Chondrocyte (in vitro differentiated cells): ENCODE measurements around the gene GSG1L. TPM values are rescaled to one million over a fixed set of nuclear protein-coding genes. Genes with fewer than 3 reads are reported as not detected.

Experiments used
- DNase-seq: peaks from one replicate; pipeline ENCODE4 v3.0.0; 2021; ENCODE audit warnings: mixed read lengths, low spot score
- H3K27ac Mint-ChIP-seq: one replicate; pipeline ENCODE4 v1.8.0; 2021; ENCODE audit warnings: mild to moderate bottlenecking, moderate library complexity, mixed read lengths; ENCODE audit not compliant: unreplicated experiment
- H3K27me3 Mint-ChIP-seq: 2 replicates; pipeline ENCODE4 v1.8.0; 2021; ENCODE audit warnings: low read depth, mixed read lengths
- H3K36me3 Mint-ChIP-seq: 2 replicates; pipeline ENCODE4 v1.8.0; 2021; ENCODE audit warnings: low read depth, mixed read lengths
- H3K4me1 Mint-ChIP-seq: 2 replicates; pipeline ENCODE4 v1.8.0; 2021; ENCODE audit warnings: low read depth, mild to moderate bottlenecking, mixed read lengths
- H3K4me3 Mint-ChIP-seq: one replicate; pipeline ENCODE4 v1.8.0; 2021; ENCODE audit warnings: mild to moderate bottlenecking, moderate library complexity, mixed read lengths; ENCODE audit not compliant: unreplicated experiment
- H3K9me3 Mint-ChIP-seq: 2 replicates; pipeline ENCODE4 v1.8.0; 2021; ENCODE audit warnings: low read depth, mixed read lengths
- CTCF ChIP-seq: fragments of 200-600 bp; sonication (generic); IDR thresholded peaks from 2 replicates; pipeline ENCODE4 v1.5.0; 2021; ENCODE audit warnings: antibody characterized with exemption, mild to moderate bottlenecking, moderate library complexity
- total RNA-seq: library from RNA; stranded (reverse); gene quantifications from 3 replicates; pipeline ENCODE4 v1.2.1, GENCODE V29; 2021

Gene GSG1L
- total RNA-seq, 1 donor from 2014 or later: not detected

- Mint-ChIP-seq H3K9me3 (peaks cover 8% of the 10 kb centered on the region), H3K27me3 (peaks cover 38% of the 10 kb centered on the region), H3K27ac (no peak overlapping the region), H3K4me1 (no peaks in the 10 kb centered on the region), H3K36me3 (no peaks in the 10 kb centered on the region), H3K4me3 (no peak overlapping the region)
- no peak for TF ChIP-seq CTCF
- DNase-seq: no peak
Measured at GRCh38 chr16:27973678-27974077, 89.8 kb downstream of the GSG1L start.

- Mint-ChIP-seq H3K27ac (no peak overlapping the region), H3K27me3 (peaks cover 35% of the 10 kb centered on the region)
- no peak for DNase-seq
Measured at GRCh38 chr16:27972500-27972899, 91.0 kb downstream of the GSG1L start.

GRCh38 chr16:27969574-27969973, 93.9 kb downstream of the GSG1L start:
- Mint-ChIP-seq H3K27ac (no peak overlapping the region), H3K9me3 (peaks cover 8% of the 10 kb centered on the region), H3K4me3 (no peak overlapping the region), H3K36me3 (no peaks in the 10 kb centered on the region), H3K27me3 (peaks cover 19% of the 10 kb centered on the region), H3K4me1 (no peaks in the 10 kb centered on the region)
- no peak for DNase-seq
- no peak for TF ChIP-seq CTCF

More at GRCh38 chr16:27972500-27972899, 91.0 kb downstream of the GSG1L start:
- no peak overlapping the region for H3K4me3 Mint-ChIP-seq
- H3K9me3 Mint-ChIP-seq: peaks cover 8% of the 10 kb centered on the region
- H3K4me1 Mint-ChIP-seq: no peaks in the 10 kb centered on the region
- peak; percentile 79 for TF ChIP-seq CTCF
- no peaks in the 10 kb centered on the region for H3K36me3 Mint-ChIP-seq

GRCh38 chr16:27967169-27967568, 96.3 kb downstream of the GSG1L start:
- H3K4me1 Mint-ChIP-seq: no peaks in the 10 kb centered on the region
- no peak for DNase-seq
- H3K9me3 Mint-ChIP-seq: peaks cover 8% of the 10 kb centered on the region
- peaks cover 24% of the 10 kb centered on the region for H3K27me3 Mint-ChIP-seq
- H3K27ac Mint-ChIP-seq: no peak overlapping the region
- no peak for TF ChIP-seq CTCF
- no peaks in the 10 kb centered on the region for H3K36me3 Mint-ChIP-seq
- H3K4me3 Mint-ChIP-seq: no peak overlapping the region

- Mint-ChIP-seq H3K27ac (no peak overlapping the region), H3K36me3 (no peaks in the 10 kb centered on the region), H3K27me3 (peaks cover 20% of the 10 kb centered on the region), H3K4me1 (no peaks in the 10 kb centered on the region), H3K9me3 (peaks cover 5% of the 10 kb centered on the region), H3K4me3 (no peak overlapping the region)
- no peak for TF ChIP-seq CTCF
- no peak for DNase-seq
Measured at GRCh38 chr16:27966756-27967155, 96.8 kb downstream of the GSG1L start.
